KOPT-K1 (cell line): Measurements from ENCODE around the gene POMC.
"Not testable (repeated sequence)": the region's sequence is repeated elsewhere in the genome, so short reads cannot be mapped to it uniquely, and the experiment has no call there.

ENCODE experiments used
- H3K27ac ChIP-seq: fragments of 200-600 bp; sonication (generic); 2 replicates; pipeline ENCODE4 v1.5.1; 2016; ENCODE audit warnings: antibody characterized with exemption, mild to moderate bottlenecking, low read depth, low read length; ENCODE audit not compliant: poor library complexity, severe bottlenecking
- H3K36me3 ChIP-seq: fragments of 200-600 bp; sonication (generic); 2 replicates; pipeline ENCODE4 v1.5.1; 2017; ENCODE audit warnings: antibody characterized with exemption, mild to moderate bottlenecking, low read length, moderate library complexity; ENCODE audit not compliant: insufficient read depth
- H3K9me3 ChIP-seq: fragments of 200-600 bp; sonication (generic); 2 replicates; pipeline ENCODE4 v1.5.1; 2017; ENCODE audit warnings: antibody characterized with exemption, low read length, mild to moderate bottlenecking; ENCODE audit not compliant: insufficient read depth, poor library complexity, severe bottlenecking

Gene POMC

GRCh38 chr2:25162061-25162460 lies 6.3 kb downstream of the POMC start:
- not testable (repeated sequence) for H3K36me3 ChIP-seq, H3K27ac ChIP-seq, H3K9me3 ChIP-seq

- Histone ChIP-seq H3K9me3 (no peaks in the 10 kb centered on the region), H3K36me3 (no peaks in the 10 kb centered on the region), H3K27ac (no peak overlapping the region)
Observed at GRCh38 chr2:25161055-25161781, 7.2 kb downstream of the POMC start.

GRCh38 chr2:25160376-25160775 lies 8.0 kb downstream of the POMC start:
- Histone ChIP-seq H3K36me3 (no peaks in the 10 kb centered on the region), H3K27ac (no peak overlapping the region), H3K9me3 (no peaks in the 10 kb centered on the region)

- no peak overlapping the region for H3K27ac ChIP-seq
- H3K36me3 ChIP-seq = no peaks in the 10 kb centered on the region
- no peaks in the 10 kb centered on the region for H3K9me3 ChIP-seq
Observed at GRCh38 chr2:25159949-25160348, 8.4 kb downstream of the POMC start.

- Histone ChIP-seq H3K27ac (no peak overlapping the region), H3K36me3 (no peaks in the 10 kb centered on the region), H3K9me3 (no peaks in the 10 kb centered on the region)
Observed at GRCh38 chr2:25158096-25158852, 10.1 kb downstream of the POMC start.

- Histone ChIP-seq H3K9me3 (no peaks in the 10 kb centered on the region), H3K36me3 (no peaks in the 10 kb centered on the region), H3K27ac (no peak overlapping the region)
Observed at GRCh38 chr2:25155401-25155800, 13.0 kb downstream of the POMC start.

GRCh38 chr2:25151718-25152117 lies 16.7 kb downstream of the POMC start:
- Histone ChIP-seq H3K9me3 (no peaks in the 10 kb centered on the region), H3K27ac (no peak overlapping the region), H3K36me3 (no peaks in the 10 kb centered on the region)

GRCh38 chr2:25150993-25151392 lies 17.4 kb downstream of the POMC start:
- H3K36me3 ChIP-seq, H3K27ac ChIP-seq, H3K9me3 ChIP-seq: not testable (repeated sequence)

- H3K36me3 ChIP-seq = no peaks in the 10 kb centered on the region
- H3K27ac ChIP-seq = no peak overlapping the region
- H3K9me3 ChIP-seq = no peaks in the 10 kb centered on the region
Observed at GRCh38 chr2:25149646-25150045, 18.7 kb downstream of the POMC start.

- Histone ChIP-seq H3K9me3 (no peaks in the 10 kb centered on the region), H3K36me3 (no peaks in the 10 kb centered on the region)
Observed at GRCh38 chr2:25146896-25147295, 21.5 kb downstream of the POMC start.

GRCh38 chr2:25145803-25146202 lies 22.6 kb downstream of the POMC start:
- peak overlapping the region; percentile 13 for H3K27ac ChIP-seq
- H3K36me3 ChIP-seq = no peaks in the 10 kb centered on the region
- no peaks in the 10 kb centered on the region for H3K9me3 ChIP-seq

More at GRCh38 chr2:25146896-25147295, 21.5 kb downstream of the POMC start:
- H3K27ac ChIP-seq = no peak overlapping the region

GRCh38 chr2:25141120-25141519 lies 27.3 kb downstream of the POMC start:
- H3K27ac ChIP-seq = no peak overlapping the region
- H3K9me3 ChIP-seq = no peaks in the 10 kb centered on the region
- H3K36me3 ChIP-seq = no peaks in the 10 kb centered on the region

- H3K36me3 ChIP-seq, H3K27ac ChIP-seq, H3K9me3 ChIP-seq: not testable (repeated sequence)
Observed at GRCh38 chr2:25140535-25140934, 27.8 kb downstream of the POMC start.

GRCh38 chr2:25132693-25133092 lies 35.7 kb downstream of the POMC start:
- no peak overlapping the region for H3K27ac ChIP-seq
- H3K9me3 ChIP-seq = no peaks in the 10 kb centered on the region
- no peaks in the 10 kb centered on the region for H3K36me3 ChIP-seq

- Histone ChIP-seq H3K27ac (no peak overlapping the region), H3K9me3 (no peaks in the 10 kb centered on the region), H3K36me3 (no peaks in the 10 kb centered on the region)
Observed at GRCh38 chr2:25132299-25132635, 36.1 kb downstream of the POMC start.
